ENCODE results near the gene LAMC3.

GRCh38 chr9:130979591-130980385, 29.2 kb upstream of the LAMC3 start:
- TF ChIP-seq POLR2A (IDR thresholded peaks at IDR 0.05) (no peak), CTCF (IDR thresholded peaks at IDR 0.05) (no peak)
